ENCODE results near the gene SLC10A7. TPM values are rescaled to one million over a fixed set of nuclear protein-coding genes. Genes with fewer than 3 reads are reported as not detected.

SLC10A7 gene
- total and polyA plus RNA-seq, 2 donors, result 4.9 to 10.7 TPM

DNA sequence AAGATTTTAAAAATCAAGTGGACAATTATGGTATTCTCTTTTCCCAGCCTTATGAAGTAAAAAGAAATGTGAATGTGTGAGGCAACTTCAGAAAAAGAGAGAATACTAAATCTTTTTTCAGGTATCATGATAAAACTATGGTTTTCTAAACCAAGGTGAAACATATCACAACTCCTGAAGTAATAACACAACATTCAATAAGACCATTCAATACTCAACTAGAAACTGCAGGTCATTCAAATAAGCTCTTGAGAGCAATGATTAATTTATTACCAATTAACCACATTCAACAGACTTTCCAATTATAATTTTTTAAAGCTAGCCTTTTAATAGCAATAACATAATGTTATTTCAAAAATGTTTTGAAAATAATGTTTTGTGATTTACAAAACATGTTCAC, 35.8 kb downstream of the SLC10A7 start:
- no peak for DNase-seq (ENCODE audit: low read depth in 6 of 9, low spot score in 9 of 9)
- H3K27me3 ChIP-seq (ENCODE audit: control insufficient read depth in 2 of 2, insufficient read depth in 1 of 2, low read length in 1 of 2), result no peaks in the 10 kb centered on the region
- H3K27ac ChIP-seq (ENCODE audit: low read depth in 1 of 2, low read length in 1 of 2), result no peak overlapping the region
- H3K4me1 ChIP-seq (ENCODE audit: control insufficient read depth in 2 of 2, insufficient read depth in 2 of 2, low read length in 2 of 2), result no peaks in the 10 kb centered on the region
- H3K9me3 ChIP-seq (ENCODE audit: control insufficient read depth in 2 of 2, insufficient read depth in 1 of 2, low read length in 1 of 2), result no peaks in the 10 kb centered on the region
- H3K4me3 ChIP-seq (ENCODE audit: low read length in 2 of 2), result no peak overlapping the region
- H3K36me3 ChIP-seq (ENCODE audit: control insufficient read depth in 2 of 2, insufficient read depth in 2 of 2, low read length in 1 of 2), result peaks cover 0 to 4% of the 10 kb centered on the region in 2 donors

DNA sequence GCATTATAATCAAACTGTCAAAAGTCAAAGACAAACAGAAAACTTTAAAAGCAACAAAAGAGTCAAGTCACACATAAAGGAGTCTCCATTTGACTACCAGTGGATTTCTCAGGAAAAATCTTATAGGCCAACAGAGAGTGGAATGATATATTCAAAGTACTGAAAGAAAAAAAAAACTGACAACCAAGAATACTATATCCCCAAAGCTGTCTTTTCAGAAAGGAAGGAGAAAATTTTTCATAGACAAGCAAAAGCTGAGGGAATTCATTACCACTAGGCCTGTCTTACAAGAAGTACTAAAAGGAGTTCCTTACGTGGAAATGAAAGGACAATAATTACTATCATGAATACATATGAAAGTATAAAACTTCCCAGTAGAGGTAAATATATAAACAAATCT, 39.0 kb downstream of the SLC10A7 start:
- Histone ChIP-seq H3K4me1 (ENCODE audit: control insufficient read depth in 2 of 2, insufficient read depth in 2 of 2, low read length in 2 of 2) (no peaks in the 10 kb centered on the region), H3K27me3 (ENCODE audit: control insufficient read depth in 2 of 2, insufficient read depth in 1 of 2, low read length in 1 of 2) (no peaks in the 10 kb centered on the region), H3K4me3 (ENCODE audit: low read length in 2 of 2) (no peak overlapping the region), H3K36me3 (ENCODE audit: control insufficient read depth in 2 of 2, insufficient read depth in 2 of 2, low read length in 1 of 2) (peaks cover 0 to 5% of the 10 kb centered on the region in 2 donors), H3K9me3 (ENCODE audit: control insufficient read depth in 2 of 2, insufficient read depth in 1 of 2, low read length in 1 of 2) (no peaks in the 10 kb centered on the region), H3K27ac (ENCODE audit: low read depth in 1 of 2, low read length in 1 of 2) (no peak overlapping the region)
- 96% methylated on average over 1 of the region's 1 CpG for WGBS
- no peak for DNase-seq (ENCODE audit: low read depth in 6 of 9, low spot score in 9 of 9)

DNA sequence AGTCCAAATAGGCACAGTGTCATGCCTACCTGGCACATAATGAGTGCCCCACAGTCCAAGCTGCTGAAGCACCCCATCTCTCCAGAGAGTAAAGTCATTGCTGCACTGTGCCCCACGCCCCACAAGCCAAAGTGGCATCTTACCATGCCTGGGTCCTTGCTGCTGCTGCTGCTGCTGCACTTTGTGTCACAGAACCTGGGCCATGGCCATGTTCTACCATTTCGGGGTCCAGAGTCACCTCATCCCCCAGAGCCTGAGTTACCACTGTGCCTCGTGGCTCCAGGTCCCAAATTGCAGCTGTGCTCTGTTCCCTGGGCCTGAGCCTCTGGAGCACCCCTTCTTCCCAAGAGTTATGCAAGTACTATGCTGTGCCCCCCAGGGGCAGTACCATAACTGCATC, 40.5 kb downstream of the SLC10A7 start:
- no peak for DNase-seq (ENCODE audit: low read depth in 6 of 9, low spot score in 9 of 9)
- Histone ChIP-seq H3K27me3 (ENCODE audit: control insufficient read depth in 2 of 2, insufficient read depth in 1 of 2, low read length in 1 of 2) (no peaks in the 10 kb centered on the region), H3K9me3 (ENCODE audit: control insufficient read depth in 2 of 2, insufficient read depth in 1 of 2, low read length in 1 of 2) (no peaks in the 10 kb centered on the region), H3K27ac (ENCODE audit: low read depth in 1 of 2, low read length in 1 of 2) (no peak overlapping the region), H3K36me3 (ENCODE audit: control insufficient read depth in 2 of 2, insufficient read depth in 2 of 2, low read length in 1 of 2) (peaks cover 0 to 5% of the 10 kb centered on the region in 2 donors), H3K4me1 (ENCODE audit: control insufficient read depth in 2 of 2, insufficient read depth in 2 of 2, low read length in 2 of 2) (no peaks in the 10 kb centered on the region), H3K4me3 (ENCODE audit: low read length in 2 of 2) (no peak overlapping the region)
- over 99% methylated on average over 3 of the region's 3 CpGs for WGBS

DNA sequence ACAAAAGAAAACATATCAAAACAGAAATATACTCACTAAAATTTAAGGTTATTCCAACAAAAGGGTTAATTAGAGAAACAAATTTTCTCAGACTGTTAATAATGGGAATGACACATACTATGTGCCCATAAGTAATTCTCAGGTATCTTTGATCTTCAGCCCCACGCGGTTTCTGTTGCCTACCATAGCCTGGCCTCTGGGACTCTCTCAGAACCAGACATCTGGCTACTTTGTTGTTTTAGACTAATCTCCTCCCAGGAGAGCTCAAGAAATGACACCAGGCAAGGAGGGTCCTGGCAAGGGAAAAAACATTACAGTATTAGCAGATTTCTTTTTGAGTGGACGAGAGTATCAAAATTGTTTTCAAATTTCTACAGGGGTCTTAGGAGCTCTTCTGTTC, 43.7 kb downstream of the SLC10A7 start:
- DNase-seq (ENCODE audit: low read depth in 6 of 9, low spot score in 9 of 9), result no peak
- 66% methylated on average over 3 of the region's 3 CpGs for WGBS
- peaks cover 0 to 5% of the 10 kb centered on the region in 2 donors for H3K36me3 ChIP-seq (ENCODE audit: control insufficient read depth in 2 of 2, insufficient read depth in 2 of 2, low read length in 1 of 2)

DNA sequence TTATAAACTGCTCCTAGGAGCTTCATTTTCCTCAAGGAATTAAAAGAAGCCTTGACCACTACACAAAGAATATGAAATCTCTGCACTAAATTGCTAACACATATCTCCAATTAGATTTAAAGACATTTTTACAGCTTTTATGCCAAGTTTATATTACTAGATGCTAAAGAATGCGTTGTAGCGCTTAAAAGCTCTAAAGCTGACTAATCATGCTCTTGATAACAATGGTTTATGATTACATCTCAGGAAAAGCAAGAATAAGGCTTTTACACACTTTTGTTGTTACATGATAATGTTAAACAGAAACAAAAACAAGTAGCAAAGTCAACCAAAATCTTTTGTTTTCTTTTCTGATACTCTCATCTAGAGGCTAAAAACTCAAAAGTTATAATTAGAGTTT, 44.7 kb downstream of the SLC10A7 start:
- no peak overlapping the region for H3K4me3 ChIP-seq (ENCODE audit: low read length in 2 of 2)
- no peak overlapping the region for H3K27ac ChIP-seq (ENCODE audit: low read depth in 1 of 2, low read length in 1 of 2)
- peaks cover 0 to 5% of the 10 kb centered on the region in 2 donors for H3K36me3 ChIP-seq (ENCODE audit: control insufficient read depth in 2 of 2, insufficient read depth in 2 of 2, low read length in 1 of 2)
- WGBS, result 95% methylated on average over 2 of the region's 2 CpGs
- no peak for DNase-seq (ENCODE audit: low read depth in 6 of 9, low spot score in 9 of 9)
- H3K27me3 ChIP-seq (ENCODE audit: control insufficient read depth in 2 of 2, insufficient read depth in 1 of 2, low read length in 1 of 2), result no peaks in the 10 kb centered on the region
- H3K4me1 ChIP-seq (ENCODE audit: control insufficient read depth in 2 of 2, insufficient read depth in 2 of 2, low read length in 2 of 2), result no peaks in the 10 kb centered on the region
- H3K9me3 ChIP-seq (ENCODE audit: control insufficient read depth in 2 of 2, insufficient read depth in 1 of 2, low read length in 1 of 2), result no peaks in the 10 kb centered on the region

More for the DNA sequence above, 43.7 kb downstream of the SLC10A7 start:
- Histone ChIP-seq H3K4me1 (ENCODE audit: control insufficient read depth in 2 of 2, insufficient read depth in 2 of 2, low read length in 2 of 2) (no peaks in the 10 kb centered on the region), H3K9me3 (ENCODE audit: control insufficient read depth in 2 of 2, insufficient read depth in 1 of 2, low read length in 1 of 2) (no peaks in the 10 kb centered on the region), H3K27ac (ENCODE audit: low read depth in 1 of 2, low read length in 1 of 2) (no peak overlapping the region), H3K27me3 (ENCODE audit: control insufficient read depth in 2 of 2, insufficient read depth in 1 of 2, low read length in 1 of 2) (no peaks in the 10 kb centered on the region), H3K4me3 (ENCODE audit: low read length in 2 of 2) (no peak overlapping the region)

DNA sequence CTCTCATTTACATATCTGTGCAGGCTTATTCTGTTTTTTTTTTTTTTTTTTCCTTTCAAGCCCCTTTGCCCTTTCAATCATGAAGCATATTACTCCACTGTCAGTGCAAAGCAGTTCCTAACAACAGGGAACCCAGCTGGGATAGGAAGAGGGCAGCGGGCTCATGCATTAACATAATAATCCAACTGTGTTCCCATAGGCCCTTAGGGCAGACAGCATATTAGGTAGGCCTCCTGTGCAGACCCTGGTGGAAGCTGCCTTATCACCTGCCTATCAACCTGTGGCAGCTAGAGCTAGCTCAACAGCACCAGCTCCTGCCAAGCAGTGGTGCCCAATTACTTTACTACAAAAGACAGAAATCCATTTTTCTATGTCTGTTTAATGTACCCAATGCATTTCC, 49.3 kb downstream of the SLC10A7 start:
- H3K27ac ChIP-seq (ENCODE audit: low read depth in 1 of 2, low read length in 1 of 2), result no peak overlapping the region
- no peaks in the 10 kb centered on the region for H3K9me3 ChIP-seq (ENCODE audit: control insufficient read depth in 2 of 2, insufficient read depth in 1 of 2, low read length in 1 of 2)
- no peaks in the 10 kb centered on the region for H3K4me1 ChIP-seq (ENCODE audit: control insufficient read depth in 2 of 2, insufficient read depth in 2 of 2, low read length in 2 of 2)
- DNase-seq (ENCODE audit: low read depth in 6 of 9, low spot score in 9 of 9), result no peak
- 97% methylated on average over 1 of the region's 1 CpG for WGBS
- H3K4me3 ChIP-seq (ENCODE audit: low read length in 2 of 2), result no peak overlapping the region
- H3K36me3 ChIP-seq (ENCODE audit: control insufficient read depth in 2 of 2, insufficient read depth in 2 of 2, low read length in 1 of 2), result no peaks in the 10 kb centered on the region
- H3K27me3 ChIP-seq (ENCODE audit: control insufficient read depth in 2 of 2, insufficient read depth in 1 of 2, low read length in 1 of 2), result no peaks in the 10 kb centered on the region

DNA sequence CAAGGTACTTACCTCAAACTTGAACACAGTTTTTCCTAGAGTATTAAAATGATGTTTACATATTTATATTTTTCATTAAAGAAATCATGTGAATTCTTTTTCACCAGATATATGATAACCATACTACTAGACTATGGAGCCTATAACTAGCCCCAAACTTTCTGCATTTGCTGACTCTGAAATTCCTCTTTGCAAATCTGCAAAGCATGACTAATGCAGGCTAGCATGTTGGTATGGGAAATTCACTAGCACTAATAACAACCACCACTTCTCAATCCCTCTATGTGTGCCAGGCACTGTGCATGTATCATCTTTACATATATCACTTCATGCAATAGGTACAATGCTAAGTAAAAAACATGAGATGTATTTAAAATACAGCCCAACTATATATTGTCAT, 51.1 kb downstream of the SLC10A7 start:
- Histone ChIP-seq H3K4me1 (ENCODE audit: control insufficient read depth in 2 of 2, insufficient read depth in 2 of 2, low read length in 2 of 2) (no peaks in the 10 kb centered on the region), H3K27ac (ENCODE audit: low read depth in 1 of 2, low read length in 1 of 2) (no peak overlapping the region), H3K36me3 (ENCODE audit: control insufficient read depth in 2 of 2, insufficient read depth in 2 of 2, low read length in 1 of 2) (no peaks in the 10 kb centered on the region), H3K9me3 (ENCODE audit: control insufficient read depth in 2 of 2, insufficient read depth in 1 of 2, low read length in 1 of 2) (no peaks in the 10 kb centered on the region), H3K27me3 (ENCODE audit: control insufficient read depth in 2 of 2, insufficient read depth in 1 of 2, low read length in 1 of 2) (no peaks in the 10 kb centered on the region), H3K4me3 (ENCODE audit: low read length in 2 of 2) (no peak overlapping the region)
- DNase-seq (ENCODE audit: low read depth in 6 of 9, low spot score in 9 of 9), result no peak

DNA sequence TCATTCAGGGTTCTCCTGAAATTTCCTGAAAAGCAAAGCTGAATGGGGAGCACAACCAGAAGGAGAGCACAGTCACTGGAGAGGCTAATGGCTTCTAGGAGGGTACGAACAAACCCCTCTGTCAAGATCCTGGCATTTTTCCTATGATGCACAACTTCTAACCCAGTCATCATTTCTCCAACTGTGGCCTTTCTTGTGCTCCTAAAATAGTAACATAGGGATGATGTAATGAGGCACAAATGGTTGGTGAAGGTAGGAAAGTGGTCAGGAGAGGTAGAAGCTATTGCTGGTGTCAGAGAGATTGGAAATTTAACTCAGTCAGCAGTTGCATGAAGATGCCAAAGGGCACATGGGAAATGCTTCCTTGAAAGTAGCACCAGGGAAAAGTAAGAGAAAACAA, 52.7 kb downstream of the SLC10A7 start:
- no peaks in the 10 kb centered on the region for H3K27me3 ChIP-seq (ENCODE audit: control insufficient read depth in 2 of 2, insufficient read depth in 1 of 2, low read length in 1 of 2)
- WGBS, result 96% methylated on average over 1 of the region's 1 CpG
- no peaks in the 10 kb centered on the region for H3K9me3 ChIP-seq (ENCODE audit: control insufficient read depth in 2 of 2, insufficient read depth in 1 of 2, low read length in 1 of 2)
- H3K4me1 ChIP-seq (ENCODE audit: control insufficient read depth in 2 of 2, insufficient read depth in 2 of 2, low read length in 2 of 2), result no peaks in the 10 kb centered on the region
- no peak overlapping the region for H3K27ac ChIP-seq (ENCODE audit: low read depth in 1 of 2, low read length in 1 of 2)
- H3K4me3 ChIP-seq (ENCODE audit: low read length in 2 of 2), result no peak overlapping the region
- no peaks in the 10 kb centered on the region for H3K36me3 ChIP-seq (ENCODE audit: control insufficient read depth in 2 of 2, insufficient read depth in 2 of 2, low read length in 1 of 2)
- no peak for DNase-seq (ENCODE audit: low read depth in 6 of 9, low spot score in 9 of 9)

DNA sequence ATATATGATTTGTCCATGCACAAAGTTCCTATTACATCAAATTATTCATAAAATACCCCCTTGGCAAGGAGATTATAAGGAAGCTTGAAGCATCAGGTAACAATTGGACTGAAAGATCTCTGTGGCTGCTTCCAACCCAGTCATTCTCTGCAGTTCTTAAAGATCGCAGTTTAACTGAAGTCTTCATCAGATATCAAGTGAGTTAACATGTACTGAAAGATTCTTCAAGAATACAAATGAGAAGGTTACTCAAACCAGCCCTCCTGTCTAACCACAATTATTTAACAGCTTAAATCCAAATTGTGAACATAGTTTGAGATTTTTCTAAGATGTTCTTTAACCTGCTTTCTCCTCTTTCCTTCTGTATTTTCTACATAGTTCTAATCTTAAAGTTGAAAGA, 56.1 kb downstream of the SLC10A7 start:
- Histone ChIP-seq H3K4me1 (ENCODE audit: control insufficient read depth in 2 of 2, insufficient read depth in 2 of 2, low read length in 2 of 2) (no peaks in the 10 kb centered on the region), H3K27me3 (ENCODE audit: control insufficient read depth in 2 of 2, insufficient read depth in 1 of 2, low read length in 1 of 2) (no peaks in the 10 kb centered on the region), H3K27ac (ENCODE audit: low read depth in 1 of 2, low read length in 1 of 2) (no peak overlapping the region), H3K9me3 (ENCODE audit: control insufficient read depth in 2 of 2, insufficient read depth in 1 of 2, low read length in 1 of 2) (no peaks in the 10 kb centered on the region), H3K4me3 (ENCODE audit: low read length in 2 of 2) (no peak overlapping the region), H3K36me3 (ENCODE audit: control insufficient read depth in 2 of 2, insufficient read depth in 2 of 2, low read length in 1 of 2) (no peaks in the 10 kb centered on the region)
- 95% methylated on average over 1 of the region's 1 CpG for WGBS
- no peak for DNase-seq (ENCODE audit: low read depth in 6 of 9, low spot score in 9 of 9)

DNA sequence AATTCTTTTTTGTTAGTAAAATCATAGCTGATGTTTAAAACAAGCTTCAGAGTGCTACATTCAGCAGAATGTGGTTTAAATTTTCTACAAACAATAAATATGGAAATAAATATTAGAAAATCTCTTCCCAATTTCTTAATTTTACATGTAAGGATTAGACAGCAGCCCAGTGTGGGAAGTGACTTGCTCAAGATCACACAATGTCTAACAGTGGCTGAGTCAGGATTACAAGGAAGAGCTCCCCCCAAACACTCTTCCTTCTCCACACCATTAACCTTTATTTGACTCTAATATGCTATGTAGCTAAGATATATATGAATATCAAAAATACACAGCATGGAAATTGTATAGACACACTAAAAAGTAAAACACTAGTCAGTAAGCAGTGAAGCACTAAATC, 59.5 kb downstream of the SLC10A7 start:
- no peak overlapping the region for H3K4me3 ChIP-seq (ENCODE audit: low read length in 2 of 2)
- H3K27me3 ChIP-seq (ENCODE audit: control insufficient read depth in 2 of 2, insufficient read depth in 1 of 2, low read length in 1 of 2), result no peaks in the 10 kb centered on the region
- H3K36me3 ChIP-seq (ENCODE audit: control insufficient read depth in 2 of 2, insufficient read depth in 2 of 2, low read length in 1 of 2), result no peaks in the 10 kb centered on the region
- H3K9me3 ChIP-seq (ENCODE audit: control insufficient read depth in 2 of 2, insufficient read depth in 1 of 2, low read length in 1 of 2), result no peaks in the 10 kb centered on the region
- H3K27ac ChIP-seq (ENCODE audit: low read depth in 1 of 2, low read length in 1 of 2), result no peak overlapping the region
- DNase-seq (ENCODE audit: low read depth in 6 of 9, low spot score in 9 of 9), result no peak
- H3K4me1 ChIP-seq (ENCODE audit: control insufficient read depth in 2 of 2, insufficient read depth in 2 of 2, low read length in 2 of 2), result no peaks in the 10 kb centered on the region

All from thymus (tissue), 11 donors.